ENCODE data around the gene USP17L29.
"Not testable (repeated sequence)": the region's sequence is repeated elsewhere in the genome, so short reads cannot be mapped to it uniquely, and the experiment has no call there.

Gene USP17L29

GRCh38 chr4:9353338-9353737 lies at the start of gene USP17L29:
Gene USP17L29, plus strand, starts transcription at chr4:9353638. Its CDS starts 0 bp downstream, at chr4:9353638.
- FAIRE-seq; DNase-seq (ENCODE audit: insufficient read length, low spot score): not testable (repeated sequence)

- FAIRE-seq; DNase-seq (ENCODE audit: insufficient read length, low spot score): not testable (repeated sequence)
These were observed 29.2 kb upstream of the USP17L29 start for GRCh38 chr4:9324191-9324590.

GRCh38 chr4:9324865-9325264 lies 28.6 kb upstream of the USP17L29 start, which contains the start of gene USP17L24:
Gene USP17L24, plus strand, starts transcription at chr4:9325165. Its CDS starts 0 bp downstream, at chr4:9325165.
- not testable (repeated sequence) for FAIRE-seq; DNase-seq (ENCODE audit: insufficient read length, low spot score)

- FAIRE-seq; DNase-seq (ENCODE audit: insufficient read length, low spot score): not testable (repeated sequence)
These were observed 23.8 kb upstream of the USP17L29 start, which contains the start of gene USP17L25 for GRCh38 chr4:9329611-9330010. Gene USP17L25, plus strand, starts transcription at chr4:9329911. Its CDS starts 0 bp downstream, at chr4:9329911.

- FAIRE-seq; DNase-seq (ENCODE audit: insufficient read length, low spot score): not testable (repeated sequence)
These were observed 19.1 kb upstream of the USP17L29 start, which contains the start of gene USP17L26 for GRCh38 chr4:9334358-9334757. Gene USP17L26, plus strand, starts transcription at chr4:9334658. Its CDS starts 0 bp downstream, at chr4:9334658.

GRCh38 chr4:9339103-9339502 lies 14.3 kb upstream of the USP17L29 start, which contains the start of gene USP17L5:
Gene USP17L5, plus strand, starts transcription at chr4:9339403. Its CDS starts 0 bp downstream, at chr4:9339403.
- FAIRE-seq; DNase-seq (ENCODE audit: insufficient read length, low spot score): not testable (repeated sequence)

- DNase-seq (ENCODE audit: insufficient read length, low spot score); FAIRE-seq: not testable (repeated sequence)
These were observed 9.6 kb upstream of the USP17L29 start, which contains the start of gene USP17L27 for GRCh38 chr4:9343848-9344247. Gene USP17L27, plus strand, starts transcription at chr4:9344148. Its CDS starts 0 bp downstream, at chr4:9344148.

- not testable (repeated sequence) for FAIRE-seq; DNase-seq (ENCODE audit: insufficient read length, low spot score)
These were observed 4.8 kb upstream of the USP17L29 start, which contains the start of gene USP17L28 for GRCh38 chr4:9348593-9348992. Gene USP17L28, plus strand, starts transcription at chr4:9348893. Its CDS starts 0 bp downstream, at chr4:9348893.

- not testable (repeated sequence) for DNase-seq (ENCODE audit: insufficient read length, low spot score); FAIRE-seq
These were observed 2.6 kb upstream of the USP17L29 start for GRCh38 chr4:9350866-9351265.

GRCh38 chr4:9362829-9363228 lies 9.4 kb downstream of the USP17L29 start, which contains the start of gene USP17L30:
Gene USP17L30, plus strand, starts transcription at chr4:9363129. Its CDS starts 0 bp downstream, at chr4:9363129.
- FAIRE-seq; DNase-seq (ENCODE audit: insufficient read length, low spot score): not testable (repeated sequence)

- DNase-seq (ENCODE audit: insufficient read length, low spot score); FAIRE-seq: not testable (repeated sequence)
These were observed 26.4 kb downstream of the USP17L29 start for GRCh38 chr4:9379881-9380280.

- DNase-seq (ENCODE audit: insufficient read length, low spot score); FAIRE-seq: not testable (repeated sequence)
- TF ChIP-seq CTCF (IDR thresholded peaks at IDR 0.05; ENCODE audit: insufficient read depth, missing control alignments), result peak; percentile 19
These were observed 27.6 kb downstream of the USP17L29 start for GRCh38 chr4:9381012-9381534.

- FAIRE-seq (no peak), DNase-seq (ENCODE audit: insufficient read length, low spot score) (no peak)
- TF ChIP-seq CTCF (IDR thresholded peaks at IDR 0.05; ENCODE audit: insufficient read depth, missing control alignments), result no peak
These were observed 30.7 kb downstream of the USP17L29 start for GRCh38 chr4:9384126-9384525.

GRCh38 chr4:9389001-9389400 lies 35.6 kb downstream of the USP17L29 start:
- not testable (repeated sequence) for FAIRE-seq; DNase-seq (ENCODE audit: insufficient read length, low spot score)

Measured in D721Med (cell line).